HEK293 (cell line): ENCODE data around the gene ARFGAP1.

ENCODE experiments used
- HOXA7 ChIP-seq: sonication (generic); formaldehyde crosslinking; IDR thresholded peaks from 2 replicates; pipeline ENCODE4 v1.8.1; 2022; ENCODE audit warnings: missing genetic modification reagents, borderline replicate concordance
- KLF1 ChIP-seq: fragments of 450-650 bp; formaldehyde crosslinking; IDR thresholded peaks from 2 replicates; pipeline ENCODE4 v1.5.1; 2016; ENCODE audit warnings: missing biosample characterization, missing genetic modification characterization
- KLF16 ChIP-seq: fragments of 450-650 bp; formaldehyde crosslinking; IDR thresholded peaks from 2 replicates; pipeline ENCODE4 v1.5.1; 2017; ENCODE audit warnings: missing biosample characterization, missing genetic modification characterization
- KLF8 ChIP-seq: fragments of 450-650 bp; formaldehyde crosslinking; IDR thresholded peaks from 2 replicates; pipeline ENCODE4 v1.5.1; 2016; ENCODE audit warnings: missing biosample characterization, missing genetic modification characterization
- ZFP3 ChIP-seq: fragments of 450-650 bp; formaldehyde crosslinking; IDR thresholded peaks from 2 replicates; pipeline ENCODE4 v1.5.1; 2016; ENCODE audit warnings: low read depth, missing biosample characterization, missing genetic modification characterization
- ZFP37 ChIP-seq: fragments of 450-650 bp; formaldehyde crosslinking; IDR thresholded peaks from 2 replicates; pipeline ENCODE4 v1.5.1; 2016; ENCODE audit warnings: missing biosample characterization, missing genetic modification characterization
- ZNF10 ChIP-seq: fragments of 450-650 bp; formaldehyde crosslinking; IDR thresholded peaks from 2 replicates; pipeline ENCODE4 v1.5.1; 2017; ENCODE audit warnings: missing biosample characterization, missing genetic modification characterization
- ZNF138 ChIP-seq: fragments of 450-650 bp; formaldehyde crosslinking; IDR thresholded peaks from 2 replicates; pipeline ENCODE4 v1.5.1; 2016; ENCODE audit warnings: missing biosample characterization, missing genetic modification characterization, borderline replicate concordance
- ZNF19 ChIP-seq: fragments of 450-650 bp; formaldehyde crosslinking; IDR thresholded peaks from 2 replicates; pipeline ENCODE4; 2016; ENCODE audit warnings: missing biosample characterization, missing genetic modification characterization, low read depth
- ZNF274 ChIP-seq, 2 experiments: fragments of 200-500 bp in 1 of 2; fragments of 450-650 bp in 1 of 2; sonication (Bioruptor generic) in 1 of 2; formaldehyde crosslinking in 1 of 2; IDR thresholded peaks; 2 replicates each; pipeline versions ENCODE4 v1.5.1 to v1.6.1; 2014 to 2016; ENCODE audit warnings: borderline replicate concordance in 1 of 2, inconsistent platforms in 1 of 2, low read length in 1 of 2, missing biosample characterization in 1 of 2, missing genetic modification characterization in 1 of 2
- ZNF510 ChIP-seq: fragments of 450-650 bp; formaldehyde crosslinking; IDR thresholded peaks from 2 replicates; pipeline ENCODE4 v1.5.1; 2018; ENCODE audit warnings: mild to moderate bottlenecking, missing genetic modification characterization, missing biosample characterization; ENCODE audit not compliant: insufficient replicate concordance
- ZNF549 ChIP-seq: fragments of 450-650 bp; IDR thresholded peaks from 2 replicates; pipeline ENCODE4 v1.5.1; 2018; ENCODE audit warnings: missing biosample characterization, missing genetic modification characterization, mild to moderate bottlenecking, inconsistent platforms, moderate library complexity
- ZNF555 ChIP-seq: fragments of 450-650 bp; formaldehyde crosslinking; conservative IDR thresholded peaks from 2 replicates; pipeline ENCODE4 v1.5.1; 2017; ENCODE audit warnings: missing biosample characterization, mild to moderate bottlenecking, missing genetic modification characterization, inconsistent platforms
- TF ChIP-seq, protein P1 (sequence below): fragments of 450-650 bp; formaldehyde crosslinking; IDR thresholded peaks from 2 replicates; pipeline ENCODE4 v1.5.1; 2016; ENCODE audit warnings: missing biosample characterization, missing genetic modification characterization

DNA sequence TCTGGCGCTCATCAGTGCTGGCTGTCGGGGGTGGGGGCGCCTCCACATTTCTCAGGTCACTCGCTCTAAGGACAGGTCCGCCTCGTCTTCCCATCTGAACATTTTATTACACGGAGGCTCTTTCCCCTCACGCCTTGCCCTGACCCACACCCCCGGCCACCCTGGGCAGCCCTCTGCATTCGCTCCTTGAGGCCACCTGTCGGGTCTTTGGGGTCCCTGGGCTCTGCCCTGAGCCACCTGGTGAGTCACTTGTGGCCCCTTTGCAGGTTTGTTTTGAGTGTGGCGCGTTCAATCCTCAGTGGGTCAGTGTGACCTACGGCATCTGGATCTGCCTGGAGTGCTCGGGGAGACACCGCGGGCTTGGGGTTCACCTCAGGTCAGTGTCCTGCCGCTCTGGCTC lies 3.2 kb downstream of the ARFGAP1 start:
- TF ChIP-seq KLF1 (tag by site-specific recombination): no peak
- TF ChIP-seq KLF8 (tag by site-specific recombination): no peak
- TF ChIP-seq ZNF10 (tag by site-specific recombination): no peak
- no peak for TF ChIP-seq KLF16 (tag by site-specific recombination)
- no peak for TF ChIP-seq ZNF555
- TF ChIP-seq, protein P1, sequence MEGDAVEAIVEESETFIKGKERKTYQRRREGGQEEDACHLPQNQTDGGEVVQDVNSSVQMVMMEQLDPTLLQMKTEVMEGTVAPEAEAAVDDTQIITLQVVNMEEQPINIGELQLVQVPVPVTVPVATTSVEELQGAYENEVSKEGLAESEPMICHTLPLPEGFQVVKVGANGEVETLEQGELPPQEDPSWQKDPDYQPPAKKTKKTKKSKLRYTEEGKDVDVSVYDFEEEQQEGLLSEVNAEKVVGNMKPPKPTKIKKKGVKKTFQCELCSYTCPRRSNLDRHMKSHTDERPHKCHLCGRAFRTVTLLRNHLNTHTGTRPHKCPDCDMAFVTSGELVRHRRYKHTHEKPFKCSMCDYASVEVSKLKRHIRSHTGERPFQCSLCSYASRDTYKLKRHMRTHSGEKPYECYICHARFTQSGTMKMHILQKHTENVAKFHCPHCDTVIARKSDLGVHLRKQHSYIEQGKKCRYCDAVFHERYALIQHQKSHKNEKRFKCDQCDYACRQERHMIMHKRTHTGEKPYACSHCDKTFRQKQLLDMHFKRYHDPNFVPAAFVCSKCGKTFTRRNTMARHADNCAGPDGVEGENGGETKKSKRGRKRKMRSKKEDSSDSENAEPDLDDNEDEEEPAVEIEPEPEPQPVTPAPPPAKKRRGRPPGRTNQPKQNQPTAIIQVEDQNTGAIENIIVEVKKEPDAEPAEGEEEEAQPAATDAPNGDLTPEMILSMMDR: no peak
- TF ChIP-seq ZFP37 (tag by site-specific recombination): no peak
- no peak for TF ChIP-seq ZNF19 (tag by site-specific recombination)
- TF ChIP-seq ZFP3: no peak
- no peak for TF ChIP-seq ZNF274 (IDR thresholded peaks at IDR 0.05; ENCODE audit: low read length)
- no peak for TF ChIP-seq ZNF274 (tag by site-specific recombination; IDR thresholded peaks at IDR 0.05; ENCODE audit: borderline replicate concordance)
- TF ChIP-seq ZNF549 (tag by site-specific recombination): no peak
- no peak for TF ChIP-seq ZNF138 (tag by site-specific recombination)
- TF ChIP-seq HOXA7 (CRISPR knock-in tag): no peak
- TF ChIP-seq ZNF510: no peak
